ENCODE results near the gene CTSV.
"Not testable (repeated sequence)": the region's sequence is repeated elsewhere in the genome, so short reads cannot be mapped to it uniquely, and the experiment has no call there.

Gene CTSV

DNA sequence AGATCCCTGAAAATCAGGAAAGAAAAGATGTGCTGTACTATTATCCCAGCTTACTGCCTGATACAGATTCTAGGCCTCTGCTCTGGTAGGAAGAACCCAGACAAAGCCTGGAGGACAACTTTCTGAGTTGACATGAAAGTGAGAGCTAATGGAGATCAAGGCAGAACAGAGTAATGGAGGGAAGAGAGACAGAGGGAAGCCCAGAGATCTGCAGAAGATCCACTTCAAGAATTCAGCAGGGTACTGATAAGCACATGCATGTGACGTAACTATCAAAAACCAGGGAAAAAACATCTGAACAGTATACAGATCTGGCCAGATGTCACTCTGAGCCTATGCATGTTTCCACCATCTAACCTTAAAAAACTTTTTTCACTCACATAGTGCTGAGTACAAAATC, 37.6 kb downstream of the CTSV start:
- H3K27ac ChIP-seq; H3K27me3 ChIP-seq (replicated peaks); DNase-seq; H3K36me3 ChIP-seq (replicated peaks); in situ Hi-C loops (cut with HindIII; ENCODE audit: low pct_ligation_motif_present, low sequenced_read_pairs); H3K4me3 ChIP-seq (ENCODE audit: low read depth, low read length): not testable (repeated sequence)

GRCh38 chr9:97000139-97000787, 38.7 kb downstream of the CTSV start:
- DNase-seq; H3K27me3 ChIP-seq (replicated peaks); H3K36me3 ChIP-seq (replicated peaks); H3K27ac ChIP-seq; in situ Hi-C loops (cut with HindIII; ENCODE audit: low pct_ligation_motif_present, low sequenced_read_pairs); H3K4me3 ChIP-seq (ENCODE audit: low read depth, low read length): not testable (repeated sequence)

DNA sequence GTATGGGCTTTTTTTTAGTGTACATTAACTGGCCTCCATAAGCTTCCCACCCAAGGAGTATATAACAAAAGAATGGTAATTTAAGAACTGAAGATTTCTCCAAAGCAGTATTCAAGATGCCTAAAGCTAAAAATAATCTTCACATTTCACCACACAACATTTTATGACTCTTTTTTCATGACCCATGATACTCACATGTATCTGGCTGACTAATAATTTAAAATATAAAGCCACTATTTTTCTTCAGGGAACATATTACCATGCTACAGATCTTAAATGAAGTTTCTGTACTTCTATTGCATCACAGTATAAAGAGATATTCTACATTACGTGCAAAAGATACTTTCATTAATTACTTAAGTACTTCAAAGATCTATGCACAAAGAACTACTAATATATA, 39.2 kb downstream of the CTSV start:
- DNase-seq; H3K27me3 ChIP-seq (replicated peaks); H3K27ac ChIP-seq; in situ Hi-C loops (cut with HindIII; ENCODE audit: low pct_ligation_motif_present, low sequenced_read_pairs); H3K36me3 ChIP-seq (replicated peaks); H3K4me3 ChIP-seq (ENCODE audit: low read depth, low read length): not testable (repeated sequence)

GRCh38 chr9:96997009-96997701, 41.8 kb downstream of the CTSV start:
- in situ Hi-C loops (cut with HindIII; ENCODE audit: low pct_ligation_motif_present, low sequenced_read_pairs); H3K36me3 ChIP-seq (replicated peaks); H3K27me3 ChIP-seq (replicated peaks); DNase-seq; H3K27ac ChIP-seq; H3K4me3 ChIP-seq (ENCODE audit: low read depth, low read length): not testable (repeated sequence)

GRCh38 chr9:96994531-96995016, 44.4 kb downstream of the CTSV start:
- DNase-seq; H3K36me3 ChIP-seq (replicated peaks); H3K27me3 ChIP-seq (replicated peaks); H3K4me3 ChIP-seq (ENCODE audit: low read depth, low read length); in situ Hi-C loops (cut with HindIII; ENCODE audit: low pct_ligation_motif_present, low sequenced_read_pairs); H3K27ac ChIP-seq: not testable (repeated sequence)

GRCh38 chr9:96992303-96992702, 46.6 kb downstream of the CTSV start:
- in situ Hi-C loops (cut with HindIII; ENCODE audit: low pct_ligation_motif_present, low sequenced_read_pairs), result not testable (repeated sequence)

DNA sequence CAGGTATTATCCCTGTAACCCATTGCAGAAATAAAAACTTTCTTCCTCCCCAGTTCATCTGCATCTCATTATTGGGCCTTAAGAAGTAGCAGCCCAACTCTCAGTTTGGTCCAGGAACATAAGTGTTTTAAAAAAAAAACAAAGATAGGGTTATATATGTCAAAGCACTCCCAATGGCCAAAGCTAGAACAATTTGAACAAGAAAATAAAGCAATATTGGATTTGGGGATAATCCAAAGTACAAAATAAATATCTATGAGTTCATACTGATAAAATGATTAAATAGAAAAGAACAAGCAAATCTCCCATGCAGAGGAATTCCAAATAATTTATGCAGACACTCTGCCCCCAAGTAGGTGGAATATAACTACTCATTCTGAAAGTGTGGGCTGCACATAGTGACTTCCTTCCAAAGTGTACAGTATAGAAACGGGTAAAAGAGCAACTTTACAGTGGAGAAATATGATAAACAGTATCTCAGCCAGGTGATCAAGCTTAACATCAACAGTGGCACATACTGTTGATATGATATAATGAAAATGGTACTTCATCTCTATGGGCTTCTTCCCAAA, 49.1 kb downstream of the CTSV start:
- H3K27ac ChIP-seq; H3K27me3 ChIP-seq (replicated peaks); H3K4me3 ChIP-seq (ENCODE audit: low read depth, low read length); DNase-seq; H3K36me3 ChIP-seq (replicated peaks); in situ Hi-C loops (cut with HindIII; ENCODE audit: low pct_ligation_motif_present, low sequenced_read_pairs): not testable (repeated sequence)

More at GRCh38 chr9:96992303-96992702, 46.6 kb downstream of the CTSV start:
- DNase-seq; H3K36me3 ChIP-seq (replicated peaks); H3K27me3 ChIP-seq (replicated peaks); H3K27ac ChIP-seq; H3K4me3 ChIP-seq (ENCODE audit: low read depth, low read length): not testable (repeated sequence)

- in situ Hi-C loops (cut with HindIII; ENCODE audit: low pct_ligation_motif_present, low sequenced_read_pairs); H3K27me3 ChIP-seq (replicated peaks); H3K27ac ChIP-seq; H3K36me3 ChIP-seq (replicated peaks); DNase-seq; H3K4me3 ChIP-seq (ENCODE audit: low read depth, low read length): not testable (repeated sequence)
Measured at GRCh38 chr9:96984887-96985286, 54.1 kb downstream of the CTSV start.

GRCh38 chr9:96984139-96984538, 54.8 kb downstream of the CTSV start:
- DNase-seq; H3K4me3 ChIP-seq (ENCODE audit: low read depth, low read length); H3K27ac ChIP-seq; H3K27me3 ChIP-seq (replicated peaks); in situ Hi-C loops (cut with HindIII; ENCODE audit: low pct_ligation_motif_present, low sequenced_read_pairs); H3K36me3 ChIP-seq (replicated peaks): not testable (repeated sequence)

- in situ Hi-C loops (cut with HindIII; ENCODE audit: low pct_ligation_motif_present, low sequenced_read_pairs), result not testable (repeated sequence)
Measured at GRCh38 chr9:96983496-96984122, 55.3 kb downstream of the CTSV start.

More at GRCh38 chr9:96983496-96984122, 55.3 kb downstream of the CTSV start:
- not testable (repeated sequence) for H3K36me3 ChIP-seq (replicated peaks); H3K4me3 ChIP-seq (ENCODE audit: low read depth, low read length); H3K27ac ChIP-seq; H3K27me3 ChIP-seq (replicated peaks); DNase-seq

Measured in brain microvascular endothelial cell (primary cell).